Activated CD4-positive, CD25-positive, alpha-beta regulatory T cell treated with anti-CD3 and anti-CD28 coated beads, Interleukin-2, amount 50 U/mL, for 72 hours (primary cell): Measurements from ENCODE around the gene AGPAT2.

Experiments
- DNase-seq: peaks from one replicate; pipeline ENCODE4 v3.0.0; 2021

Gene AGPAT2

DNA sequence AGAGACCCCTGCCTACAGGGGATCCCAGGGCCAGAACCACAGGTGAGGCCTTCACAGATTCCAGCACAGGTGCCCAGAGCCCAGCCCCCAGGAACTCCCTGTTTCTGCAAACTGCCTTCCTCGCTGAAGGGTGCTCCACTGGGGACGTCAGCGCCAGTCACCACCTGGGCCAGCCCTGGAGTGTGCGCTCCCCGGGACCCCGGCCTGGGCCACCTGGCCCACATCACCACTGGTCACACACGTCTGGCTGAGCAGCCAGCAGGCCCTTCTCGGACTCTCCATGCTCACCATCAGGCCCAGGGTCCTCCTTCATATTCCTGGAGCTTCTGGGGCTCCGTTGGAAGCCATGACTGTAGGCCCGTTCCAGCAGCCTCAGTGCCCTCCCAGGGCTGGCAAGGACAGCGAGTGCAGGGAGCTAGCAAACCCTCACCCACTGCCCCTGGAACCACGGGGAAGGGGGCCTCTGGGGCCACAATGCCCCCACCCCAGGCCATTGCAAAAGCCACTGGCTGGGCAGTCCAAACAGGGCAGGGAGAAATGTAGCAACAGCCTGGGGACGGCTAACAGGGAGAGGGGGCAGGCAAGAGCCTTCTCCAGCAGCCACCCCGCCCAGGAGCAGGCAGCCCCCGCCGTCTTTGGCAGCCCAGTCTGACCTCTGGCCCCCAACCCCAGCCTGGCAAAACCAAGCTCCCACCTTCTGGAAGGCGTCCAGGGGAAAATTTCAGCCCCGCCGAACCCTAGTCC is 1.3 kb downstream of the AGPAT2 start:
- DNase-seq: no peak

GRCh38 chr9:136685216-136685615 is 2.0 kb downstream of the AGPAT2 start:
- DNase-seq: no peak

DNA sequence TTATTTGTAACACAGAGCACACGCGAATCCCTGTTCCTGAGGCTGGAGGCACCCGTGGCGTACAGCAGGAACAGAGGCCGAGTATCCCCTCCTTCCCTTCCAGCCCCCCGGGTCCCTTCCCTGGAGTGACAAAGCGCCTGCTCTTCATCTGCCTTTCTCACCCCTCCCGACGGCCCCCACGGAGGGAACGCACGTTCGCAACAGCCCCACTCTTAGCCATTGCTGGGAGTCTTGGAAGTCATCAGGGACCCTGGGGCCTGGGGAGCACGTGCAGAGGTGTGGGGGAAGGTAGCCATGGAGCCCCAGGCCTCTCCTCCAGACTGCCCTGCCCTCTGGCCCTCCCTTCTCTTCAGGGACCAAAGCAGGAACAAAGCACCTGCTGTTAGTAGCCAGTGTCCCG is 2.5 kb downstream of the AGPAT2 start:
- DNase-seq: no peak

GRCh38 chr9:136684339-136684738 is 2.9 kb downstream of the AGPAT2 start:
- no peak for DNase-seq

DNA sequence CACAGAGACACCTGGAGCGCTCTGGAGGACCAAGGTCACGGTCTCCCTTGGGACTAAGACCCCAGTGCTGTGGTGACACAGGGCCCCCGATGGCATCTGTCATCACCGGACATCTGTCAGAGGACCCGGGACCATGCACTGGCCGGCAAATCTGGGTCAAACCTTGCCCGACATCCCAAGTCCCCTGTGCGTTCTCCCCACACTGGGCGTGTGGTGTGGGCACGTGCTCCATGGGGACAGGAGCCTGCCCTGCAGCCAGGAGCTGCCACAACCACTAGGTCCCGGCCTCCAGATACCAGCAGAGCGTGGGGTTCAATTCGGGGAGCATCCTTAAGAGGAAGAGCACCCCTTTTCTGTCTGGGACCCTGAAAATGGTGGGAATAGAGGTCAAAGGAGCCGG is 3.5 kb downstream of the AGPAT2 start:
- no peak for DNase-seq

DNA sequence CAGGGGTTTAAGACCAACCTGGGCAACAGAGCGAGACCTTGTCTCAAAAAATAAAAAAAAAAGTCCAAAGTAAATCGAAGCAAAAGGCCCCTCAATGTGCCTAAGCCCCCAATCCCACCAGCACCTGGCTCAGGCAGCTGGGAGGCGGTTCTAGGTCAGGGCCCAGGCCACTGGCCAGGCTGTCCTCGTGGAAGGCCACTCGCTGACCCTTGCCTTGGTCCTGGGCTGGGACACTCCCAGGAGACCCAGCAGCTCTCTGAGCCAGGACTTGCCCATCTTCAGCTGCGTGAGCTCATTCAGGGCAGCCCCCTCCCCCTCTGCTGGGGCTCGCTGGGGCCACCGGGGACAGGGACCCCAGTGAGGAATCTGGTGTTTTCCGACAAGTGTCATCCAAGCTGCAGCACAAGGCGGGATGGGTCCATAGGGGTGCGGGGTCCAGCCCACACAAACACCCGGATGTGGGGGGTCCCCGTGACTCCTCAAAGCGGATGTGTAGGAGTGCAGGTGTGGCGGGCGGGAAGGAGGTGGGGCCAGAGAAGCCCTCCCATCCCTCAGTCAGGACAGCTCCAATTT is 4.0 kb downstream of the AGPAT2 start:
- no peak for DNase-seq

DNA sequence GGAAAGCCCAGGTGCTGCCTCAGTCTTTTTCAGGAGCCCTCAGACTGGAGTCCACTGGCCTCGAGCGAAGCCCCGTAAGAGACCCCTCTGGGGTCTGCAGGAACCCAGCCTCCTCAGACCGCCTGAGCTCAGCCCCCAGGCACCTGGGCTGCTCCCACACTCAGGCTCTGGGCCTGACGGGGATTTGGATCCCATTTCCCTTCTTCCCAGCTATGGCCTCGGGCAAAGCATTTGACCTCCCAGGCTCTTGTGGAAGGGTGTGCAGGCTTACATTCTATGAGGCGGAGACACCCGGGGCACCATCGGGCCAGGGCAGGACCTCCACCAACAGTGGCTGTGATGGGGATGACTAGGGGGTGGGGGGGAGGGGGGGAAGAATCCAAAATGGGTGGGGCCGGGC is 4.5 kb downstream of the AGPAT2 start:
- DNase-seq: no peak

GRCh38 chr9:136681945-136682699 is 5.1 kb downstream of the AGPAT2 start:
- no peak for DNase-seq

GRCh38 chr9:136681029-136681428 is 6.2 kb downstream of the AGPAT2 start:
- no peak for DNase-seq

- no peak for DNase-seq
Observed at GRCh38 chr9:136679431-136679941, 7.8 kb downstream of the AGPAT2 start.

GRCh38 chr9:136678624-136679023 is 8.6 kb downstream of the AGPAT2 start:
- DNase-seq: no peak

- DNase-seq: no peak
Observed at GRCh38 chr9:136678034-136678433, 9.2 kb downstream of the AGPAT2 start.

- no peak for DNase-seq
Observed at GRCh38 chr9:136676920-136677686, 10.2 kb downstream of the AGPAT2 start.

- DNase-seq: no peak
Observed at GRCh38 chr9:136676297-136676794, 10.9 kb downstream of the AGPAT2 start.

DNA sequence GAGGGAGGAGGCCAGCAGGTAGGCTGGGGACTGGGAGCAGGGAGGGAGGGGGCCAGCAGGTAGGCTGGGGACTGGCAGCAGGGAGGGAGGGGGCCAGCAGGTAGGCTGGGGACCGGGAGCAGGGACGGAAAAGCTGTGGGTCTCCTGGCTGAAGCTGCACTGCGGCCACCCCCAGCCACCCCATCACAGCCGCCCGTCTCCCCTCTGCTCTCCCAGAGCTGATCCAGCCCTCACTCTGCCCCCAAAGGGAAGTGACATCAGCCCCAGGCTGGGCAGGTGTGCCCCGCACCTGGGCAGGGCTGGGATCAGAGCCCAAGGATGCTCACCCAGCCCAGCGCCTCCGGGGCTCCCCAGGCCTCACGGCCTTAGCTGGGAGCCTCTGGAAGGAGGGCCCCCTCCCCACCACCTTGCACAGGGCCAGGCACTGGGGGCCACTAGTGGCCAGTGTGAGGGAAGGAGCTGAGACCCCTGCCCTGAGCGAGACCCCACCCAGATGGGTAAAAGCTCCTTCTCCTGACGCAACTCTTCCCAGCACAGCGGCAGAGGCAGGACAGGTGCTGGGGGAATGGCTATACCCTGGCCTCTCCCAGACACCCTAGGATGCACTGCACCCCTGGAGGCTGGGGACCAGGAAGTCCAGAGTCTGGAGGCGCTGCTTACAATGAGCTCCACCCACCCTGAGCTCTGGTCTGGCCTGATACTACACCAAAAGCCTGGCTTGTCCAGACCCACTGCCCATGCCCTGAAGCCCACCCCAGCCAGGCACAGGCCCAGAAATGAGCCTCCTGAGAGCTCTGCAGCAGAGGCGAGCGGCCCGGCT is 11.6 kb downstream of the AGPAT2 start:
- no peak for DNase-seq

DNA sequence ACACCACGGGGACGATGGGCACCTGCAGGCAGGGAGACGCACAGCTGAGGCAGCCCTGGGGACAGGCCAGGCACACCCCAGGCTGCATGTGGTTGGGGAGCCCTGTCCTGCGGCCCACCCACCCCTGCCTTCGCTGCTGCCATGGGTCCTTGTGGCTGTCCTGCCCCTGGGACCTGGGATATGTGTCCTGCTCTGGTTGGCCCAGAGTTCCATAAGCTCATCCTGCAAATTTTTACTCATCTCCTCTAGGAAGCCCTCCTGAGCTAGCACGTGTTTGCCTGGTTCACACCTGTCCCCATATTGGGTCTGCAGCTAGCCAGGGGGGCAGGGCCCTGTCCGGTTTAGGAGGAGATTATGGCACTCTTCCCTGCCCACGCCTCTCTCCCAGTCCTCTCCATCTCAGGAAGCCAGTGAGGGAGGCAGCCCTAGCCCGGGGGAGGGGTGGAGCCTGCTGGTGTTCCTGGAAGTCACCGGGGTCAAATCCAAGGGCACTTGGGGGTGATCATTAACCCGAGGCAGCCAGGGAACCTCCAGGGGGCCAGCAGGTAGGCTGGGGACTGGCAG is 12.4 kb downstream of the AGPAT2 start:
- DNase-seq: no peak

GRCh38 chr9:136673975-136674785 is 13.1 kb downstream of the AGPAT2 start:
- no peak for DNase-seq

DNA sequence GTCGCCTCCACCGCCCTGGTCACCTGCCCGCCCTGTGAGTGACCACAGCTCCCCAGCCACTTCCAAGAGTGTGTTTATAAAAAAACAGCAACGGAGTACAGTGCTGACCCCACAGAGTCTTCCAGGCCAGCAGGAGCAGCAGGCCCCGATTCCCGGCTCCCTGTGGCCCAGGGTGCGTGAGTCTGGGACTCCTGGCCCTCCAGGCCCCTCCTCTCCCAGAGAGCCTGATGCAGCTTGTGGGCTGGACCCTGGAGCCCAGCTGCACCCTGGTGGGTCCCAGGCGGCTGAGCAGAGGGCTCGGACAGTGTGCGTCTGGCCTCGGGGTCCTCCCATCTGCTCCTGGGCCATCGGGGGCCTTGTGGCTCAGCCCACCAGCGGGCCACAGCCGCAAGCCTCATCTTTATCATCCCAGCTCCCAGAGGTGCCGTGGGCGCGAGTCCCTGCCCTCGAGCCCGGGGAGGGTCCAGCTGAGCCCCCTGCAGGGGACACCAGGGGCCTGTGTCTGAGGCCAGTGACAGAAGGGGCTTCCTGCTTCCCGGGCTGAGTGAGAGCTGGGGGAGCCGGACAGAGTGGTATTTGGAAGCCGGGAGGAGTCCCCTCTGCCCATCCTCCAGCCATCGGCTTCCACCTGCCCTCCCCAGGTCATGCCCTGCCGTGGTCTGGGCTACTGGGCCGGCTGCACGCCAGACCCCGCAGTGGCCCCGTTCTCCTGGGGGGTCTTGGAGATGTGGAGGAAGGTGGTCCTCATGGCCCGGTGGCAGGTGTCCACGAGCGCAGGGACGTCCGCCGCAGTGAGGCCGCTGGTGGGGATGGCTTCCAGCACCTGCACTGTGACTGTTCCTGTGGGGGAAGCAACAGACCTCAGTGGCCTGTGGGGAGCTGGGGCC is 13.9 kb downstream of the AGPAT2 start:
- DNase-seq: no peak

DNA sequence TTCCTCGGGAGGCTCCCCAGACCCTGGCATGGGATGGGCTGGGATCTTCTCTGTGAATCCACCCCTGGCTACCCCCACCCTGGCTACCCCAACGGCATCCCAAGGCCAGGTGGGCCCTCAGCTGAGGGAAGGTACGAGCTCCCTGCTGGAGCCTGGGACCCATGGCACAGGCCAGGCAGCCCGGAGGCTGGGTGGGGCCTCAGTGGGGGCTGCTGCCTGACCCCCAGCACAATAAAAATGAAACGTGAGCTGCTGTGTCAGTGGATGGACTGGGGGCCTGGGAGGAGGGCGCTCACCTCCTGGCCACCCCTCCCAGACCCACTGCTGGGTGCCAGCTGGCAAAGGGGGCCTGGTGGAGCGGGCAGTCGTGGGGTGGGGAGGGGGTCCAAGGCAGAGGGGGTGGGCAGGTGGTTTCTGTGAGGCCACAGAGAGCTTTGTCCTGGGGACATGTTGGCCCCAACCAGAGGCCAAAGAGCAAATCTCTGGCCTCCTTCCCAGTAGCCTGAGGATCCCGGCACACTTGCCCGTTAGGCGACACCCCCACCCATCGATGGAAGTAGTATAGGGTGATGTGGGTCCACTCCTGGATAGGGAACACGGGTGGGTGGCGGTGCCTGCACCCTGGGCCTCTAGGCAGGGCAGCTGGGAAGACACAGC is 14.7 kb downstream of the AGPAT2 start:
- DNase-seq: no peak
